Measurements from ENCODE around the gene BRCC3. TPM values are rescaled to one million over a fixed set of nuclear protein-coding genes. Genes with fewer than 3 reads are reported as not detected.
"Not testable (repeated sequence)": the region's sequence is repeated elsewhere in the genome, so short reads cannot be mapped to it uniquely, and the experiment has no call there.

The BRCC3 gene
- polyA plus RNA-seq, 1 of the 3 experiments (the other 2 are of a cell fraction): 11.2 TPM

DNA sequence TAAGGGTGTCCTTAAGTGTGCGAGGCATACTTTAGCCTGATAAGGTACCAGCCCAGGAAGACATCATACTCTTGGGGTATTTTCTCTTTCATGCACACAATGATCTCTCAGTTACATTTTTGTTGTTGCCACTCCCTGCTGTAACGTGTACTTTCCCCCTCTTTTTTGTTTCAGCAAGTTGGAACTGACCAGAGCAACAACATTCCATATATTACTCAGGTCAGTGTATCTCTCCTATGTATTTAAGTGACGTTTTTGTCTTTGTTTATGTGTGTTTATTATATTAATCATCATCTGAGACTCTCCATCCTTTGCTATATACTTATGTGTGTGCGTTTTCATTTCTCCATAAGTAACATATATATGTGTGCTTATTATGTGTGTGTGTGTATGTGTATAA, 73.6 kb downstream of the BRCC3 start (continued):
- TF ChIP-seq IRF3 (IDR thresholded peaks at IDR 0.05; ENCODE audit: low read depth, low read length): no peak
- no peak for TF ChIP-seq FOSL2 (IDR thresholded peaks at IDR 0.05; ENCODE audit: borderline replicate concordance, low read depth)
- no peak for TF ChIP-seq TAF1 (IDR thresholded peaks at IDR 0.05; ENCODE audit: borderline replicate concordance, low read depth, low read length)
- no peak for TF ChIP-seq TCF12 (IDR thresholded peaks at IDR 0.05)
- TF ChIP-seq EZH2phosphoT487 (IDR thresholded peaks at IDR 0.05; ENCODE audit: borderline replicate concordance, low read depth): no peak

DNA sequence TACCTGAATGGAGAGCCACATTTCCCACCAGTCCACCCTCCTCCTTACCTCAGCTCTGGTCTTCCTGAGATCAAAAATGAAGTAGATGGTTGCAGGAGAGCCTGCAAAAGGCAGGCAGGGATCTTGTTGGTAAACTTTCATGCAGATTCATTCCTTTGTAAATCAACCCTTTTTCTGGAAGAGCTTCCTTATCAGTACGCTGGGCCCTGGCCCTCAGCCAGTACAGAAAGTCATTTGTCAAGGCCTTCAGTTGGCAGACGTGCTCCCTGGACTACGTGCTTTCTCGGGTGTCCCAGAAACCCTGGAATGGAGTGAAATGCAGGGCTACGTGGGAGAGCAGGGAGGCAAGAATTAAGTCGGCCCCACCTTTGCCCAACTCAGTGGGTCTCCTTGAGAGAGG, 76.3 kb downstream of the BRCC3 start:
- POLR2A ChIA-PET; H3K4me1 ChIP-seq (ENCODE audit: control insufficient read depth in 1 of 2, insufficient read depth in 2 of 2, low read depth in 1 of 2, low read length in 1 of 2); H3K9me2 ChIP-seq; H3K27ac ChIP-seq (ENCODE audit: low read depth in 2 of 2, low read length in 1 of 2); H3K9ac ChIP-seq; H3F3A ChIP-seq (replicated peaks; ENCODE audit: insufficient read depth); H4K20me1 ChIP-seq (ENCODE audit: insufficient read depth); DNase-seq; H3K4me2 ChIP-seq; H3K79me2 ChIP-seq (ENCODE audit: insufficient read depth); H3K36me3 ChIP-seq (replicated peaks in 1 of 2; ENCODE audit: control insufficient read depth in 1 of 2, insufficient read depth in 2 of 2, low read length in 1 of 2); H3K9me3 ChIP-seq; CTCF ChIA-PET; H3K27me3 ChIP-seq (ENCODE audit: insufficient read depth); H2AFZ ChIP-seq (ENCODE audit: low read depth); H3K4me3 ChIP-seq (ENCODE audit: low read depth in 2 of 2, low read length in 1 of 2): not testable (repeated sequence)
- no CpG with 5 or more reads among the region's 6 CpGs for WGBS (ENCODE audit: low lambda C conversion rate)

GRCh38 chrX:155148166-155148565, 76.9 kb downstream of the BRCC3 start:
- H3K36me3 ChIP-seq (replicated peaks in 1 of 2; ENCODE audit: control insufficient read depth in 1 of 2, insufficient read depth in 2 of 2, low read length in 1 of 2); H3K4me2 ChIP-seq; H3K9ac ChIP-seq; H3K27ac ChIP-seq (ENCODE audit: low read depth in 2 of 2, low read length in 1 of 2); POLR2A ChIA-PET; H3K9me2 ChIP-seq; H3F3A ChIP-seq (replicated peaks; ENCODE audit: insufficient read depth); H3K4me3 ChIP-seq (ENCODE audit: low read depth in 2 of 2, low read length in 1 of 2); DNase-seq; H3K9me3 ChIP-seq; H4K20me1 ChIP-seq (ENCODE audit: insufficient read depth); H3K4me1 ChIP-seq (ENCODE audit: control insufficient read depth in 1 of 2, insufficient read depth in 2 of 2, low read depth in 1 of 2, low read length in 1 of 2); H3K79me2 ChIP-seq (ENCODE audit: insufficient read depth); H2AFZ ChIP-seq (ENCODE audit: low read depth); H3K27me3 ChIP-seq (ENCODE audit: insufficient read depth): not testable (repeated sequence)
- no CpG with 5 or more reads among the region's 11 CpGs for WGBS (ENCODE audit: low lambda C conversion rate)
- CTCF ChIA-PET: interaction anchor here (0.6 to 1.6 kb wide), 12 partner anchors 10 to 231 kb away, joined by 3 to 16 read pairs (median 4); no protein-coding TSS in a partner anchor

DNA sequence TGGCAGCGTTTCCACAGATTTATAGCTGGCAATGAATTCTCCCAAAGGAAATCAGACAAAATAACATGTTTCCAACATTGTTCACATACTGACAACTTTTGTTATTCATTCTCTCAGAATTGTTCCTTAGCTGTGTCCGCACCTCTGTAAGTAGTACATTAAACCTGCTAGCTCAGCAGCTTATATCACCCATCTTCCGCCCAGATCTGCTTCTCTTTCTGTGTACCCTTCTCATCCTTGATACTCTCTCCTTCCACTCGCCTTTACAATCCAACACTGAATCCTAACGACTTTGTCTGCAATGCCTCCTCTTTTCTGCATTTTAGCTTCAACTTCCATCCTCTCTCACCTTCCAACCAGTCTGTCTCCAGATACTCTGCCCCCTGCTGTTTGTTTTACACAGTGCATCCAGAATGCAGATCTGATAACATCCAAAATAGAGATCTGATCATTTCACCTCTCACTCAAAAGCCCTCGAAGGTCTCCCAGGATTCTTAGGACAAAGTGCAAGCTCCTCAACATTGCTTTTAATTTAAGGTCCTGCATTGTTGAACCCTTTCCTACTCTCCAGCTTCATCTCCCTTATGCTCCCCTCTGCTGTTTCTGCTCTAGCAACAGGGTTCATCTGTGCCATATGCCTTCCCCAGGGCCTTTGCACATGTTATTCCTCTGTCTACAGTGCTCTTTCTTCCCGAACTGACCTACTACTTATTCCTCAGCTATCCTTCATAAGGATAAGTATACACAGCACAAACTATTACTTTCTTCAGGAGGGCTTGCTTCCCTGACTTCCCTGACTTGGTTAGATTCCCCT, 77.6 kb downstream of the BRCC3 start:
- H3K36me3 ChIP-seq (replicated peaks in 1 of 2; ENCODE audit: control insufficient read depth in 1 of 2, insufficient read depth in 2 of 2, low read length in 1 of 2): no peaks in the 10 kb centered on the region
- H3K9me2 ChIP-seq: no peaks in the 10 kb centered on the region
- H3F3A ChIP-seq (replicated peaks; ENCODE audit: insufficient read depth): no peaks in the 10 kb centered on the region
- no peak overlapping the region for H3K9ac ChIP-seq
- H3K27ac ChIP-seq (ENCODE audit: low read depth in 2 of 2, low read length in 1 of 2): no peak overlapping the region
- H3K4me3 ChIP-seq (ENCODE audit: low read depth in 2 of 2, low read length in 1 of 2): no peak overlapping the region
- H2AFZ ChIP-seq (ENCODE audit: low read depth): no peak overlapping the region
- TF ChIP-seq RAD21 (IDR thresholded peaks at IDR 0.05; ENCODE audit: low read length) (peak; percentile 35), SMC3 (IDR thresholded peaks at IDR 0.05; ENCODE audit: low read depth, low read length) (peak; percentile 42; the same call in 1 of the 2 replicates), JUND (IDR thresholded peaks at IDR 0.05) (no peak)
- TF ChIP-seq, protein P1, sequence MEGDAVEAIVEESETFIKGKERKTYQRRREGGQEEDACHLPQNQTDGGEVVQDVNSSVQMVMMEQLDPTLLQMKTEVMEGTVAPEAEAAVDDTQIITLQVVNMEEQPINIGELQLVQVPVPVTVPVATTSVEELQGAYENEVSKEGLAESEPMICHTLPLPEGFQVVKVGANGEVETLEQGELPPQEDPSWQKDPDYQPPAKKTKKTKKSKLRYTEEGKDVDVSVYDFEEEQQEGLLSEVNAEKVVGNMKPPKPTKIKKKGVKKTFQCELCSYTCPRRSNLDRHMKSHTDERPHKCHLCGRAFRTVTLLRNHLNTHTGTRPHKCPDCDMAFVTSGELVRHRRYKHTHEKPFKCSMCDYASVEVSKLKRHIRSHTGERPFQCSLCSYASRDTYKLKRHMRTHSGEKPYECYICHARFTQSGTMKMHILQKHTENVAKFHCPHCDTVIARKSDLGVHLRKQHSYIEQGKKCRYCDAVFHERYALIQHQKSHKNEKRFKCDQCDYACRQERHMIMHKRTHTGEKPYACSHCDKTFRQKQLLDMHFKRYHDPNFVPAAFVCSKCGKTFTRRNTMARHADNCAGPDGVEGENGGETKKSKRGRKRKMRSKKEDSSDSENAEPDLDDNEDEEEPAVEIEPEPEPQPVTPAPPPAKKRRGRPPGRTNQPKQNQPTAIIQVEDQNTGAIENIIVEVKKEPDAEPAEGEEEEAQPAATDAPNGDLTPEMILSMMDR (IDR thresholded peaks at IDR 0.05): peak; percentile 65
- TF ChIP-seq, protein P2, sequence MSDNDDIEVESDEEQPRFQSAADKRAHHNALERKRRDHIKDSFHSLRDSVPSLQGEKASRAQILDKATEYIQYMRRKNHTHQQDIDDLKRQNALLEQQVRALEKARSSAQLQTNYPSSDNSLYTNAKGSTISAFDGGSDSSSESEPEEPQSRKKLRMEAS (IDR thresholded peaks at IDR 0.05; ENCODE audit: low read depth): no peak
- no peaks in the 10 kb centered on the region for H3K27me3 ChIP-seq (ENCODE audit: insufficient read depth)
- no peaks in the 10 kb centered on the region for H4K20me1 ChIP-seq (ENCODE audit: insufficient read depth)
- peak; percentile 14 for DNase-seq
- no peaks in the 10 kb centered on the region for H3K79me2 ChIP-seq (ENCODE audit: insufficient read depth)
- no peaks in the 10 kb centered on the region for H3K9me3 ChIP-seq
- CTCF ChIA-PET: interaction anchor here (0.6 to 1.6 kb wide), 13 partner anchors 10 to 231 kb away, joined by 3 to 16 read pairs (median 4); no protein-coding TSS in a partner anchor
- H3K4me1 ChIP-seq (ENCODE audit: control insufficient read depth in 1 of 2, insufficient read depth in 2 of 2, low read depth in 1 of 2, low read length in 1 of 2): no peaks in the 10 kb centered on the region; a peak in 1 of 4 replicates
- H3K4me2 ChIP-seq: no peak overlapping the region
- POLR2A ChIA-PET: no interaction called here
- WGBS (ENCODE audit: low lambda C conversion rate): 27% methylated on average over 7 of the region's 7 CpGs
